K562 (cell line): ENCODE results near the gene TSC22D3. TPM values are rescaled to one million over a fixed set of nuclear protein-coding genes. Genes with fewer than 3 reads are reported as not detected.

Experiments
- ATAC-seq: fragments of 200-7000 bp; cut with Tn5 transposase; 3 replicates; pipeline ENCODE4 v1.9.1; 2020; ENCODE audit warnings: moderate library complexity
- BruUV-seq: library from RNA; stranded (reverse); fragments of 400-500 nt; replicated peaks from 2 replicates; lab custom pipeline; 2021; lab: Mats Ljungman, UMichigan
- CTCF ChIA-PET: fragments of 300-600 bp; formaldehyde crosslinking; extraction: SDS; loops from one replicate; lab custom pipeline; 2021; ENCODE audit warnings: low intra/inter-chr PET ratio; lab: Yijun Ruan, JAX
- POLR2A ChIA-PET: fragments of 300-600, 350-650 bp; sonication (Branson Sonifier 250); formaldehyde crosslinking; extraction: SDS; loops from one replicate; lab custom pipeline; 2021; ENCODE audit warnings: antibody characterized with exemption, inconsistent platforms; lab: Yijun Ruan, JAX
- DNase-seq, 4 experiments: peaks; one replicate each; pipeline versions ENCODE4 v3.0.0 to v3.0.0-alpha.2; 2011 to 2018; ENCODE audit warnings: low spot score in 3 of 4, mixed read lengths in 3 of 4; ENCODE audit errors: extremely low read depth in 1 of 4
- FAIRE-seq: peaks from 2 replicates; lab custom pipeline; 2011; peaks lifted over from hg19 to GRCh38; lab: Jason Lieb, UNC
- H2AFZ ChIP-seq: 2 replicates; pipeline ENCODE4 v1.6.0; 2011; ENCODE audit warnings: low read depth, low read length, control low read depth, inconsistent platforms
- H3K27ac ChIP-seq: fragments of 200-600 bp; 3 replicates; pipeline ENCODE4 v1.8.0; 2011; ENCODE audit warnings: low read depth, mild to moderate bottlenecking, control low read depth, inconsistent platforms, low read length, moderate library complexity, mixed read lengths; ENCODE audit errors: extremely low read depth
- H3K27me3 ChIP-seq, 2 experiments: fragments of 300-600 bp in 1 of 2; 2 replicates in 1 of 2; 3 replicates in 1 of 2; pipeline versions ENCODE4 v1.6.0 to v1.8.0; 2011; ENCODE audit warnings: inconsistent platforms in 2 of 2, low read length in 2 of 2, mild to moderate bottlenecking in 1 of 2, mixed read lengths in 1 of 2, moderate library complexity in 1 of 2; ENCODE audit not compliant: control insufficient read depth in 2 of 2, insufficient read depth in 2 of 2
- H3K36me3 ChIP-seq: fragments of 300-600 bp; 3 replicates; pipeline ENCODE4 v1.8.0; 2011; ENCODE audit warnings: mild to moderate bottlenecking, low read length, inconsistent platforms; ENCODE audit not compliant: control insufficient read depth, insufficient read depth
- H3K4me1 ChIP-seq, 2 experiments: fragments of 200-600 bp in 1 of 2; replicated peaks in 1 of 2; 2 replicates in 1 of 2; 3 replicates in 1 of 2; pipeline versions ENCODE4 v1.5.1 to v1.8.0; 2011; ENCODE audit warnings: inconsistent platforms in 2 of 2, low read length in 2 of 2, mild to moderate bottlenecking in 1 of 2, mixed read lengths in 1 of 2, moderate library complexity in 1 of 2; ENCODE audit not compliant: control insufficient read depth in 2 of 2, insufficient read depth in 2 of 2
- H3K4me2 ChIP-seq: 2 replicates; pipeline ENCODE4 v1.6.1; 2011; ENCODE audit warnings: low read length, control low read depth, inconsistent platforms, mixed read lengths; ENCODE audit not compliant: insufficient read depth
- H3K4me3 ChIP-seq: fragments of 200-600 bp; sonication (generic), shearing (Covaris generic); 2 replicates; pipeline ENCODE4 v1.5.1; 2016; ENCODE audit warnings: control low read depth, inconsistent platforms
- H3K79me2 ChIP-seq: fragments of 200-600 bp; 3 replicates; pipeline ENCODE4 v1.8.0; 2011; ENCODE audit warnings: low read length, inconsistent platforms; ENCODE audit not compliant: control insufficient read depth, insufficient read depth
- H3K9ac ChIP-seq, 2 experiments: 2 replicates each; pipeline versions ENCODE4 v1.6.0 to v1.6.1; 2011; ENCODE audit warnings: low read depth in 2 of 2, low read length in 2 of 2, control low read depth in 1 of 2, inconsistent platforms in 1 of 2, mild to moderate bottlenecking in 1 of 2, mixed read lengths in 1 of 2; ENCODE audit not compliant: insufficient read depth in 1 of 2
- H3K9me1 ChIP-seq: one replicate; pipeline ENCODE4 v1.6.0; 2011; ENCODE audit warnings: inconsistent platforms, mild to moderate bottlenecking, low read length, moderate library complexity; ENCODE audit not compliant: control insufficient read depth, insufficient read depth
- H3K9me3 ChIP-seq: replicated peaks from 2 replicates; pipeline ENCODE4 v1.5.1; 2011; ENCODE audit warnings: low read depth, low read length, inconsistent platforms; ENCODE audit not compliant: control insufficient read depth, insufficient read depth
- H4K20me1 ChIP-seq: replicated peaks from 2 replicates; pipeline ENCODE4 v1.6.1; 2011; ENCODE audit warnings: low read length, inconsistent platforms, mixed read lengths; ENCODE audit not compliant: control insufficient read depth, insufficient read depth
- LEF1 ChIP-seq: fragments of 450-650 bp; IDR thresholded peaks from 2 replicates; pipeline ENCODE4 v1.6.1; 2016; ENCODE audit warnings: mild to moderate bottlenecking
- MAFF ChIP-seq: IDR thresholded peaks from 2 replicates; pipeline ENCODE4 v1.6.1; 2012; ENCODE audit warnings: low read length, improper control_type of control experiment
- RBBP5 ChIP-seq: fragments of 200-600 bp; sonication (generic); IDR thresholded peaks from 2 replicates; pipeline ENCODE4 v1.6.1; 2012; ENCODE audit warnings: borderline replicate concordance, mild to moderate bottlenecking, low read length, control low read depth, inconsistent platforms; ENCODE audit not compliant: insufficient read depth, poor library complexity, severe bottlenecking
- RBM22 ChIP-seq: fragments of 200-400 bp; formaldehyde crosslinking; IDR thresholded peaks from 2 replicates; pipeline ENCODE4 v1.6.1; 2018; ENCODE audit warnings: low read length, low read depth; ENCODE audit not compliant: poor library complexity, severe bottlenecking
- TBP ChIP-seq: optimal IDR thresholded peaks from 2 replicates; pipeline ENCODE3; 2011; ENCODE audit warnings: low read depth, low read length, improper control_type of control experiment
- ZFP1 ChIP-seq: fragments of 450-650 bp; formaldehyde crosslinking; IDR thresholded peaks from 2 replicates; pipeline ENCODE4 v1.4.0; 2020; ENCODE audit warnings: mild to moderate bottlenecking, mixed read lengths
- ZNF24 ChIP-seq: fragments of 450-650 bp; IDR thresholded peaks from 2 replicates; pipeline ENCODE4 v1.6.1; 2016
- ZNF551 ChIP-seq: fragments of 250-450 bp; sonication (Bioruptor Pico); IDR thresholded peaks from 2 replicates; pipeline ENCODE4 v1.5.0; 2021; ENCODE audit warnings: mild to moderate bottlenecking, moderate library complexity
- WGBS: fragments of 100-300 bp; shearing (Covaris generic); methylation state at CpG from one replicate; pipeline ENCODE4 v1.1.6; 2016; ENCODE audit warnings: low coverage, mixed read lengths; ENCODE audit not compliant: insufficient coverage; ENCODE audit errors: missing lambda C conversion rate; 5-methylcytosine and 5-hydroxymethylcytosine counted together
- in situ Hi-C: fragments of 300-500 bp; cut with MboI; formaldehyde crosslinking; loops from 4 replicates; pipeline ENCODE4 v1.15.0; 2018; ENCODE audit warnings: inconsistent platforms, mixed read lengths
- intact Hi-C: fragments of 100-400 bp; cut with micrococcal nuclease; formaldehyde crosslinking; loops from 2 replicates; pipeline ENCODE4 v1.14.2; 2022
- polyA plus RNA-seq, 8 experiments: library from polyadenylated mRNA; depleted of rRNA in 4 of 8; stranded (reverse) in 5 of 8; unstranded in 3 of 8; fragments of >200 nt; fragmentation: Nextera tagmentation in 2 of 8; fragmentation: Illumina TruSeq in 1 of 8; extraction: Ambion mirVana in 2 of 8; extraction: Trizol in 1 of 8; gene quantifications; 2 replicates each; pipeline versions ENCODE4 v1.2.1 to v1.2.3, GENCODE V29; 2011 to 2014; ENCODE audit warnings: inconsistent platforms in 1 of 8, missing spikeins in 1 of 8
- total RNA-seq, 7 experiments: library from RNA; depleted of rRNA in 6 of 7; stranded (reverse); fragments of >200 nt in 6 of 7; fragmentation: Illumina TruSeq in 2 of 7; extraction: Trizol in 2 of 7; gene quantifications; 2 replicates each; pipeline versions ENCODE4 v1.2.1 to v1.2.3, GENCODE V29; 2011 to 2021; ENCODE audit warnings: low replicate concordance in 1 of 7
- TF ChIP-seq, protein P1 (sequence below): IDR thresholded peaks from 3 replicates; pipeline ENCODE4 v1.6.1; 2011; ENCODE audit warnings: borderline replicate concordance, mild to moderate bottlenecking; ENCODE audit not compliant: insufficient read length, insufficient read depth
- TF ChIP-seq, protein P2 (sequence below): sonication (generic); formaldehyde crosslinking; IDR thresholded peaks from 2 replicates; pipeline ENCODE4 v1.8.0; 2022; ENCODE audit warnings: mild to moderate bottlenecking, missing genetic modification reagents

TSC22D3 gene
- total and polyA plus RNA-seq, 9 of the 15 experiments (the other 6 are each of a cell fraction or from before 2014, with no cell fraction given): 0.48 to 3.0 (median 0.87) TPM

DNA sequence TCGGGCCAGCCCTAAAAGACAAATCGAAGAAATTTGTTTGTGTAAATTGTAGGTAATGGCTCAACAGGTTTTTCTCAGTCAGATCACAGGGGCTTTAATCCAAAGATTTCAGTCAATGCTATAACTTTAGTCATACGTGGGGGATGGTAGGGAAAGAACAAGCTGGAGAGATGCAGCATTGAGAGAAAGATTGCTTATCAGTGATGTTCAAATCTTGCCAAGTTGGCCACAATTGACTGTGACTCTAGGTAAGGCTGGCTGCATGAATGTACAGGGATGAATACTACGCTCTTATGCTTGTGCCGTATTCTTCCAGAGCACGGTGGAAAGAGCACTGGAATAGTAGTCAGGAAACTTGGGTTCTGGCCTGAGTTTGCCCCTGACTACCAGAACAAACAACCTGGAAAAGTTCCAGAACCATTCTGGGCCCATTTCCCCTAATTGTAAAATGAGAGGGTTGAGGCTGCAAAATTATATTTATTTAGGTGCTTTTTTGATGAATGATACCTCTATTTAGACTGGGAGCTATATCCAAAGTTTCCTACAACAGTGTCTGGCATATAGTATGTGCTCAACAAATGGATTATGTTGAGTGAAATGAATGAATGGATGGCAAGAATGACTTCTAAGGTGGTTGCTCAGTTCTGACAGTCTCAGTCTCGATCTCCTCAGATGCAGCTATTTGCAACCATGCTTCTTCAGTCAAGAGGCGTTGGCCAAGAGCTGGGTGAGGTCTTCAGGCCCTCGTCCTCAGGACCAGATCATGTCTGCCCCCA, 44.4 kb downstream of the TSC22D3 start:
- ChIA-PET CTCF (no interaction called here), POLR2A (interaction anchor here (1.0 to 1.3 kb wide), 2 partner anchors 12 to 20 kb away, joined by 3 read pairs; no protein-coding TSS in a partner anchor)
- ATAC-seq (no peak), DNase-seq (no peak), FAIRE-seq (no peak)
- 0 out of 2 replicates have a peak overlapping the region, but pooled peaks have one; percentile 26 for H2AFZ ChIP-seq
- intact Hi-C loops (loop anchor here (2.0 to 5.0 kb wide), 2 partner anchors 46 to 59 kb away; partner anchors contain the start of gene NCBP2L), in situ Hi-C loops (no loop called here)
- H3K9me3 ChIP-seq: no peaks in the 10 kb centered on the region
- TF ChIP-seq ZNF24 (peak; percentile 78; the same call in 1 of the 2 replicates), RBM22 (no peak), TBP (no peak), MAFF (no peak), RBBP5 (peak; percentile 15), ZFP1 (CRISPR knock-in tag) (no peak), LEF1 (no peak), ZNF551 (CRISPR knock-in tag) (no peak)
- TF ChIP-seq, protein P1, sequence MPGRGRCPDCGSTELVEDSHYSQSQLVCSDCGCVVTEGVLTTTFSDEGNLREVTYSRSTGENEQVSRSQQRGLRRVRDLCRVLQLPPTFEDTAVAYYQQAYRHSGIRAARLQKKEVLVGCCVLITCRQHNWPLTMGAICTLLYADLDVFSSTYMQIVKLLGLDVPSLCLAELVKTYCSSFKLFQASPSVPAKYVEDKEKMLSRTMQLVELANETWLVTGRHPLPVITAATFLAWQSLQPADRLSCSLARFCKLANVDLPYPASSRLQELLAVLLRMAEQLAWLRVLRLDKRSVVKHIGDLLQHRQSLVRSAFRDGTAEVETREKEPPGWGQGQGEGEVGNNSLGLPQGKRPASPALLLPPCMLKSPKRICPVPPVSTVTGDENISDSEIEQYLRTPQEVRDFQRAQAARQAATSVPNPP: no peak
- TF ChIP-seq, protein P2, sequence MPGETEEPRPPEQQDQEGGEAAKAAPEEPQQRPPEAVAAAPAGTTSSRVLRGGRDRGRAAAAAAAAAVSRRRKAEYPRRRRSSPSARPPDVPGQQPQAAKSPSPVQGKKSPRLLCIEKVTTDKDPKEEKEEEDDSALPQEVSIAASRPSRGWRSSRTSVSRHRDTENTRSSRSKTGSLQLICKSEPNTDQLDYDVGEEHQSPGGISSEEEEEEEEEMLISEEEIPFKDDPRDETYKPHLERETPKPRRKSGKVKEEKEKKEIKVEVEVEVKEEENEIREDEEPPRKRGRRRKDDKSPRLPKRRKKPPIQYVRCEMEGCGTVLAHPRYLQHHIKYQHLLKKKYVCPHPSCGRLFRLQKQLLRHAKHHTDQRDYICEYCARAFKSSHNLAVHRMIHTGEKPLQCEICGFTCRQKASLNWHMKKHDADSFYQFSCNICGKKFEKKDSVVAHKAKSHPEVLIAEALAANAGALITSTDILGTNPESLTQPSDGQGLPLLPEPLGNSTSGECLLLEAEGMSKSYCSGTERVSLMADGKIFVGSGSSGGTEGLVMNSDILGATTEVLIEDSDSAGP: no peak
- no peaks in the 10 kb centered on the region for H4K20me1 ChIP-seq
- H3K27me3 ChIP-seq: no peaks in the 10 kb centered on the region
- no peak overlapping the region for H3K4me3 ChIP-seq
- BruUV-seq: no TSS peak
- H3K4me1 ChIP-seq: peaks cover 15 to 43% of the 10 kb centered on the region in 2 experiments; a peak in 4 of 5 replicates
- no peak overlapping the region for H3K27ac ChIP-seq
- WGBS: 43% methylated on average over 9 of the region's 9 CpGs
- no peaks in the 10 kb centered on the region for H3K79me2 ChIP-seq
- peak overlapping the region; percentile 19 for H3K4me2 ChIP-seq
- H3K9me1 ChIP-seq: no peaks in the 10 kb centered on the region
- H3K9ac ChIP-seq: peak overlapping the region in 1 of 2 experiments; percentile 52; a peak in 1 of 4 replicates
- no peaks in the 10 kb centered on the region for H3K36me3 ChIP-seq
